C4-2B (cell line): ENCODE measurements around the gene ANKRD11.

Experiments
- H3K27ac ChIP-seq: fragments of 450-650 bp; 2 replicates; pipeline ENCODE4 v1.5.1; 2017
- ZFX ChIP-seq: fragments of 450-650 bp; IDR thresholded peaks from 2 replicates; pipeline ENCODE4 v1.6.1; 2017
- TF ChIP-seq, protein P1 (sequence below): fragments of 450-650 bp; conservative IDR thresholded peaks from 2 replicates; pipeline ENCODE4 v1.5.1; 2017; ENCODE audit warnings: mild to moderate bottlenecking

ANKRD11 gene

GRCh38 chr16:89531821-89532526 lies 41.6 kb upstream of the ANKRD11 start:
- H3K27ac ChIP-seq: no peak overlapping the region
- TF ChIP-seq, protein P1, sequence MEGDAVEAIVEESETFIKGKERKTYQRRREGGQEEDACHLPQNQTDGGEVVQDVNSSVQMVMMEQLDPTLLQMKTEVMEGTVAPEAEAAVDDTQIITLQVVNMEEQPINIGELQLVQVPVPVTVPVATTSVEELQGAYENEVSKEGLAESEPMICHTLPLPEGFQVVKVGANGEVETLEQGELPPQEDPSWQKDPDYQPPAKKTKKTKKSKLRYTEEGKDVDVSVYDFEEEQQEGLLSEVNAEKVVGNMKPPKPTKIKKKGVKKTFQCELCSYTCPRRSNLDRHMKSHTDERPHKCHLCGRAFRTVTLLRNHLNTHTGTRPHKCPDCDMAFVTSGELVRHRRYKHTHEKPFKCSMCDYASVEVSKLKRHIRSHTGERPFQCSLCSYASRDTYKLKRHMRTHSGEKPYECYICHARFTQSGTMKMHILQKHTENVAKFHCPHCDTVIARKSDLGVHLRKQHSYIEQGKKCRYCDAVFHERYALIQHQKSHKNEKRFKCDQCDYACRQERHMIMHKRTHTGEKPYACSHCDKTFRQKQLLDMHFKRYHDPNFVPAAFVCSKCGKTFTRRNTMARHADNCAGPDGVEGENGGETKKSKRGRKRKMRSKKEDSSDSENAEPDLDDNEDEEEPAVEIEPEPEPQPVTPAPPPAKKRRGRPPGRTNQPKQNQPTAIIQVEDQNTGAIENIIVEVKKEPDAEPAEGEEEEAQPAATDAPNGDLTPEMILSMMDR: no peak
- no peak for TF ChIP-seq ZFX

DNA sequence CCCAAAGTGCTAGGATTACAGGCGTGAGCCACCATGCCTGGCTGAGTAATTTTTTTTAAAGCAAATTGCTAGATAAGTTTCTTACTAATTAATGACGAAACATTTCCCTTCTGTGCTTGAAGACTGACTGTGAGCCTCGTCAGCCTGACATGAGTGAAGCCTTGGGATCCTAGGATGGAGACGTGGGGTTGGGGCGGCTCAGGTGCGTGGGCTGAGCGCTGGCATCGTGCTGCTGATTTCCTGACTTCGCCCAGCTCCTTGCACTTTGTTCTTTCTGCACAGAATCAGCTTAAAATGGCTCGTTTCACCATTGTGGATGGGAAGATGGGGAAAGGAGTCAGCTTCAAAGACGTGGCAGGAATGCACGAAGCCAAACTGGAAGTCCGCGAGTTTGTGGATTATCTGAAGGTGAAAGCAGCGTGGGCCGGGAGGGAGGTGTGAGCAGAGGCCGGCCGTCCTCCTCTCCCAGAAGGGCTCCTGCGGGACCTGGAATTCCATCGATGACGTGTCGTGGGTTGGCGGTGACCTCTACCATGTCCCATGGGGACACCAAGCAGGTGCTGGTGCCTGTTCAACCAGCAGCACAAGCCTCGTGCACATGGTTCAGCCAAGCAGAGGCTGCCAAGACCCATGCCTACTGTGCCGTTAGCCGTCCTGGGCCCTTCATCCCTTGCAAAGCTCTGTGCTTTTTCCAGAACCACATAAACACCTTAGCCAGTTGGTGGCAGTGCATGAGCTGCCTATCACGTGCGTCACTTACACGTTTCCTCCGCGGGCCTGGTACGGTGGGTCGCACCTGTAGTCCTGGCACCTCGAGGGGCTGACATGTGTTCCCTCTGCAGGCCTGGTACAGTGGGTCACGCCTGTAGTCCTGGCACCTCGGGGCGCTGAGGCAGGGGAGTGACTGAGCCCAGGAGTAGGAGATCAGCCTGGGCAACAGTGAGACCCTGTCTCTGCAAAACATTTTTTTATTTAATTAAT lies 40.3 kb upstream of the ANKRD11 start:
- TF ChIP-seq, protein P1: no peak
- no peak for TF ChIP-seq ZFX
- no peak overlapping the region for H3K27ac ChIP-seq

- TF ChIP-seq, protein P1: no peak
- no peak for TF ChIP-seq ZFX
- no peak overlapping the region for H3K27ac ChIP-seq
Observed at GRCh38 chr16:89529097-89529496, 38.7 kb upstream of the ANKRD11 start.

DNA sequence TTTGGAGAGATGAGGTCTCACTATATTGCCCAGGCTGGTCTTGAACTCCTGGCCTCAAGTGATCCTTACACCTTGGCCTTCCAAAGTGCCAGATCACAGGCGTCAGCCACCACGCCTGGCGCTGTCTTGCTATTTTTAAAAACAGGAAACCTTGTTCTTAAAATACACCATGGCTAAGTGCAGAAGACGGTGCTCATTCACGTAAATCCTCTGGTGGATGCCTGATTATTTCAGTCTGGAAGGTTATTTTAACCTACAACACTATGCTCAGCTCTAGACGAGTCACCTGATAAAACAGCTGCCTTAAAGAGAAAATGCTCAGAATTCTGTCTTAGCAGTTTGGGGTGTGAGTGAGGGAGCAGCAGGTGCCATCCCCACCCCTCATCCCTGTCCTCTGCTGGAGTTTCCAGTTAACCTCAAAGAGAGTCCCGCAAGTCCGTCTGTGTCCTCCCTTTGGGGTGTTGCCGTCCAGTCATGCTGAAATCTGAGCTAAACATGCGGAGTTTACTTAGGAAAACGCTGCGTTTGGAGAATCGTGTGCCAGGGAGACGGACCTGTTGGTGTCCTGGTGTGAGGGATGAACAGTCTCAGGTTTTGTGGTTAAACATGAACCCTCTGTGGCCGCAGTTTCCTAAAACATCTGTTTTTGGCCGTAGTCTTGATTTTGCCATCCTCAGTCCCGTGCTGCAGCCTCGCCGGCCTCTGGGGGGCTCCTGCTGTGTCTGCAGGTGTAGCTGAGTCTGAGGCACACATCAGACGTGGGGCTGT lies 35.0 kb upstream of the ANKRD11 start:
- TF ChIP-seq, protein P1: no peak
- no peak for TF ChIP-seq ZFX
- no peak overlapping the region for H3K27ac ChIP-seq

GRCh38 chr16:89523680-89524344 lies 33.5 kb upstream of the ANKRD11 start:
- no peak overlapping the region for H3K27ac ChIP-seq
- TF ChIP-seq ZFX: no peak
- TF ChIP-seq, protein P1: no peak

- no peak for TF ChIP-seq ZFX
- TF ChIP-seq, protein P1: no peak
- no peak overlapping the region for H3K27ac ChIP-seq
Observed at GRCh38 chr16:89522287-89522686, 31.9 kb upstream of the ANKRD11 start.
